GM12892 (cell line): ENCODE data around the gene NOL4L.

Experiments
- DNase-seq: peaks from one replicate; pipeline ENCODE4 v3.0.0; 2011; ENCODE audit not compliant: insufficient read length
- FAIRE-seq: peaks from 2 replicates; lab custom pipeline; 2011; peaks lifted over from hg19 to GRCh38; lab: Jason Lieb, UNC
- POLR2A ChIP-seq: IDR thresholded peaks from 2 replicates; pipeline ENCODE4 v1.6.1; 2011; ENCODE audit warnings: low read depth, low read length, control low read depth
- POLR2AphosphoS5 ChIP-seq: IDR thresholded peaks from 2 replicates; pipeline ENCODE4 v1.6.1; 2011; ENCODE audit warnings: low read depth, low read length, control low read depth
- TAF1 ChIP-seq: IDR thresholded peaks from 2 replicates; pipeline ENCODE4 v1.6.1; 2011; ENCODE audit warnings: low read depth, mild to moderate bottlenecking, control low read depth, low read length, borderline replicate concordance

Gene NOL4L

DNA sequence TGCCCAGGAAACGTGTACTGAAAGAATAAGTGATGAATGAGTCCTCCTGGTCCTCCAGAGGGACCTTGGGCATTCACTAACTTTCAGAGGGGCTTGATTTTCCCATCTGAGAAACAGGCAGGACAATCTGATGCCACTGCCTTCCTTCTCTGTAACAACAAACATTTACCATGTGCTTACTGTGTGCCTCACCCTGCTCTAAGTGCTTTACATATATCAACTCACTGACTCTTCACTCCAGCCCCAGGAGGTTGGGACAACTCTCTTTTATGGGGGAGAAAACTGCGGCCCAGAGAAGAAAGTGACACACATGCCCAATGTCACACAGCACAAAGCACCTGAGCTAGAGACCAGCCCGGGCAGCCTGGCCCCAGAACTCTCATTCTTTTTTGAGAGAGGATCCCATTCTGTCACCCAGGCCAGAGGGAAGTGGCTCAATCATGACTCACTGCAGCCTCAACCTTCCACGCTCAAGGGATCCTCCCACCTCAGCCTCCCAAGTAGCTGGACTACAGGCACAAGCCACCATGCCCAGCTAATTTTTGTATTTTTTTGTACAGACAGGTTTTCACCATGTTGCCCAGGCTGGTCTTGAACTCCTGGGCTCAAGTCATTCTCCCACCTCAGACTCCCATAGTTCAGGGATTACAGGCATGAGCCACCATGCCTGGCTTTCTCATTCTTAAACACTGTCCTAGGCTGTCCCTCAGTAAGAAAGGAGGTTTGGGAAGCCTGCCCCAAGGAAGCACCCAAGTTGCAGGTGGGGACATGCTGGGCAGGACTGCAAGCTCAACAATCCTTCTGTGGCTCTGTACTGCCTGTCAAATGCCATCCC, 38.0 kb downstream of the NOL4L start:
- TF ChIP-seq POLR2AphosphoS5 (no peak), TAF1 (no peak), POLR2A (no peak)
- FAIRE-seq: no peak
- no peak for DNase-seq

DNA sequence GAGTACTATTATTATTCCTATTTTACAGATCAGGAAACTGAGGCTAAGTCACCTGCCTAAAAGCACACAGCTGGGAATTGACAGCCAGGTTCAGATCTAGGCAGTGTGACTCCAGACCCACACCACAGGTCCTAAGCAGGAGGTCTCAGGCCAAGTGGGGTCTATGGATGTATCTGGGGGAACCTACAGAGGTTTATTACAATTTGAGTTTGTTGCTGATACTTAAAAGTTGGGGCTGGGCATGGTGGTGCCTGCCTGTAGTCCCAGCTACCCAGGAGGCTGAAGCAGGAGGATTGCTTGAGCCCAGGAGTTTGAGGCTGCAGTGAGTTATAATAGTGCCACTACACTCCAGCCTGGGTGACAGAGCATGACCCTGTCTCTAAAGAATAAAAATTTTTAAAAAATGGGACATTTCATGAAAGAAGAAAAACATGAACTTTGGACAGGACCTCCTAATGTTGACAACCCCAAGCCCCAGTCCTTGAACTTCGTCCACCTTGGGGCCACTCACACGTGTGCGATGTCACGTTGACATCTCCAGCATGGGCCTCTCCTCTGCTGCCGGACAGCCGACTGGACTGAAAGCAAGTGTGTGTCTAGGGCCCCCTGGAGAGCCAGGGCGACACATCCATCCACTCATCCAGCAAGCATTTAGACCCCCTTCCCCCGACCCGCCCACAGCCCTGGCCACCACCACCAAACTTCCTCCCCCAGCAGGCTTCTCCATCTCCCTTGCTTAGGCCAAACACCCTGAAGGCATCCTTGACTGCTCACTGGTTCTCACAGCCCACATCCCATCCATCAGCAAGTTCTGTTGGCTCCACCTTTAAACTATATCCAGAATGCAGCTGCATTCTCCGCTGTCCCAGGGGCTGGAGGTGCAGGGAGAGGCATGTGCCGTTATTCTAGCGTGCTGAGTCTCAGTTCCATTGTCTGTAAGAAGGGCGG, 40.0 kb downstream of the NOL4L start:
- TF ChIP-seq POLR2AphosphoS5: no peak
- no peak for TF ChIP-seq POLR2A
- no peak for TF ChIP-seq TAF1
- no peak for DNase-seq
- FAIRE-seq: no peak

DNA sequence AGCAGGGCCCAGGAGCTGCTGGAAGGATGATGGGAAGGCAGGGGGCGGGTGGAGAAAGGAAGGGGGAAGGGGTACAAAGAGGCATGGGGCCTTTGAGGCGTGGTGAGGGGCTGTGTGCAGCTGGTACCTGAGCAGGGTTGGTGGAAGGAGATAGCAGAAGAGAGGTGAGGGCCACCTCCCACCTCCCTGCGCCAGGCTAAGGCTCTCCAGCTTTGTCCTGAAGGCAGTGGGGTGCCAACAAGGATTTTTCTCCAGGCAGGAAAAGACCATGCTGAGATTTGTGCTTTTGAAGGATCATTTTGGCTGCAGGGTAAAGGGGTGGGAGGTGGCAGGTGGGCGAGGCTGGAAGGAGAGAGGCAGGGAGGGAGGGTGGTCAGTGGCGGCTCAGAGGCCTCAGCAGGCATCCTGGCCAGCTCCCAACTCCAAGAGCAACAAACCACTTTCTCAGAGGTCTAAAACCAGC, 40.8 kb downstream of the NOL4L start:
- no peak for FAIRE-seq
- DNase-seq: no peak
- TF ChIP-seq TAF1: no peak
- no peak for TF ChIP-seq POLR2A
- TF ChIP-seq POLR2AphosphoS5: no peak

DNA sequence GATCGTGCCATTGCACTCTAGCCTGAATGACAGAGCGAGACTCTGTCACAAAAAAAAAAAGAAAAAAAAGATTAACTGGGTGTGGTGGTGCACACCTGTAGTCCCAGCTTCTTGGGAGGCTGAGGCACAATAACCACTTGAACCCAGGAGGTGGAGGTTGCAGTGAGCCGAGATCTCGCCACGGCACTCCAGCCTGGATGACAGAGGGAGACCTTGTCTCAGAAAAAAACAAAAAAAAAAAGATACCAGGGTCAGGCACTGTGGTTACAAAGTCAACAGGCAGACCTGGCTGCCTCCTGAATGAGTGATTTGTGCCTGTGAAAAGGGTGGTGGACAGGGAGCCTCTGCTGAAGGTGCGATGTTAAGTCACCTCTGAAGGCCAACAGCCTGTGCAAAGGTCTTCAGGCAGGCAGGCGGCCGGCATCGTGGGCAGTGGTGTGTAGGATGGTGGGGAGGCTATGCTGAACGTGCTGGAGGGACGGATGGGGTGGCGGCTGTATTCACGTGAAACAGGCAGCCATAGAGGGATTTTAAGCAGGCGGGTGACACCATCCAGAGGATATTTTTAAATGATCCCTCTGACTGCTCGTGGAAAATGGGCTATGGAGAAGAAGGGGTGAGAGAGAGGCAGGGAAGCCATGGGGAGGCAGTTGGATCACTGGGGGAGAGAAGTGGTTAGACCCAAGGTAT, 41.4 kb downstream of the NOL4L start:
- TF ChIP-seq POLR2AphosphoS5 (no peak), TAF1 (no peak), POLR2A (no peak)
- no peak for DNase-seq
- FAIRE-seq: no peak

DNA sequence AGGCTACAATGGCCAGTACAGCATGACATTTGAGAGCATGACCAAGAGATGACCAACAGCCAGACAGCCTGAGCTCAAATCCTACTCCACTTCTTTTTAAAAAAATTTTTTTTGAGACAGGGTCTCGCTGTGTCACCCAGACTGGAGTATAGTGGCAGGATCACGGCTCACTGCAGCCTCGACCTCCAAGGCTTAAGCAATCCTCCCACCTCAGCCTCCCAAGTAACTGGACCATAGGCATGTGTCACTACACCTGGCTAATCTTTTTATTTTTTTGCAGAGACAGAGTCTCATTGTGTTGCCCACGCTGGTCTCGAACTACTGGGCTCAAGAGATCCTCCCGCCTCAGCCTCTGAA, 42.9 kb downstream of the NOL4L start:
- no peak for DNase-seq
- FAIRE-seq: no peak
- TF ChIP-seq TAF1 (no peak), POLR2A (no peak)

DNA sequence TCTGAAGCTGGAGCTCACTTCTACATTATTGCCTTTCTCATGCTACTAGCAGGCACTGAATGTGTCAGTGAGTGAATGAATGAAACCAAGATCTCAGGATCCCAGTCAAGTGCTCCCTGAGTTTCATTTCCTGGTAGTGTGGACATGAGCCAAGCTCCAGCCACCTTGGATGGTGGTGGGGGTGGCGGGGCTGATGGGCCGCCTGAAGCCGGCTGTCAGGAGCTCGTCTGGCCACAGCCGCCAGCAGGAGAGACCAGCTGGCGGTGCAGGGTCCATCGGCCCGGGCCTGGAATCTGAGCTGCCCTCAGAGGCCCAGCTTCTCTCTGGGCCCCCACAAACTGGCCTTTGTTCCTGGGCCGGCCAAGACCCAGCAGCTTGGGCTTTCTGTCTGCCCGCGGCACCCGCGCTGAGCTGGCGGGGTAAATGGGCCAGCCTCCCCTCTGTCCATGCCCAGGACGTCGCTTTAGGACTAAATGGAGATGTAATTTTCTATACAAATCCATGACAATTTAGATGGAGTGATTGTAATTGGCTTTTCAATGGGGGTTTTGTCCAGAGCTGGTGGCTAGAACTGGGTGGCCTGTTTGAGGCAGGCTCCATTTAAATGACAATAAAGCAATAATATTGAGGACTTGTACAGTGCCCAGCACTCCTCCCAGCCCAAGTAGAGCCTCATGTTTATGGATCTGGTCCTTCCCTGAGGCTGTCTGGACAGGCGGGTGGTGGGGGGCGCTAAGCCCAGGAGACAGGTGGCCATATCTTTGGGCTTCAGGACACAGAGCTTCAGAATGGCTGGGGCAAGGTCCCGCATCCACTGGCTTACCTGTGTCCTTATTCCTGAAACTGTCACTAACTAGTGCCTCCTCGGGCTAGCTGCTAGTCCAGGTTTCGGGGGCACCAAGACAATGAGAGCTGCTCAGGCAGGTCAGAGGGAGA, 43.5 kb downstream of the NOL4L start:
- FAIRE-seq: no peak
- no peak for DNase-seq
- no peak for TF ChIP-seq POLR2A
- TF ChIP-seq POLR2AphosphoS5: no peak
- TF ChIP-seq TAF1: no peak

DNA sequence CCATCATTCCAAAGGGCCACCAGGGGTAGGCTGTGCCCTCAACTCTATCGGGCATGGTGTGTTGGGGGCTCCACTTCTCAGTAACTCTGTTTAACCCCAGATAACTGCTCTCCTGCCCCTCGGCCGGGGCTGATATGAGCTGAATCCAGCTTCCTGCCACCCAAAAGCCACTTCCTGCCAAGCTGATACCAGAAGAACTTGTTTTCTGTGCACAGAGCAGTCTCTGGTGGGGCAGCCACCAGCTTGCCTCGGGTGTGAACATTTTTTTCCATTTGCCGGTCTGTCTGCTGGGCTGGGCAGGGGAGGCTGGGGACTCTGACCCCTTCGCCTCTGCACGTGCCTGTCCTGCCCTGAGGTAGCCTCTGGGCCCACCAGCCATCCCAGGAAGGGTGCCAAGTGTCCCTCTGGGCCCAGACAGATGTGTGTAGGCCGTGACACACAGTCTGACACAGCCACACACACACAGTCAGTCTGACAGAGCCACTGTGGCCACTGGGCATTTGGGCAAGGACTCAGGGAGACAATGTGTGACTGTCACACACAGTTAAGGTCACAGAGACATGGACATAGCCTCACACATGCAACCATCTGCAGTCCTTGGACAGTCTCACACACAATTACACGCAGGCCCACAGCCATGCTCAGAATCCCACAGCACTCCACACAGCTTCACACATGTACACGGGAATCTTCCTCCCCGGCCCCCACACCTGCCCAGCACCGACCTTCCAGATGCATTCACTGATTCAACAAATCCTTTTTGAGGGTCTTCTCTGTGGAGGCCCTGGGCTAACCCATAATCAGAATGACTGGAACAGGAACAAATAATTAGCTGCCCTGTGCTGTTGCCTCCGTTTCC, 45.1 kb downstream of the NOL4L start:
- TF ChIP-seq TAF1 (no peak), POLR2AphosphoS5 (0 out of 2 replicates have a peak, but pooled peaks have one; percentile 30)
- FAIRE-seq: peak; percentile 78
- DNase-seq: no peak

DNA sequence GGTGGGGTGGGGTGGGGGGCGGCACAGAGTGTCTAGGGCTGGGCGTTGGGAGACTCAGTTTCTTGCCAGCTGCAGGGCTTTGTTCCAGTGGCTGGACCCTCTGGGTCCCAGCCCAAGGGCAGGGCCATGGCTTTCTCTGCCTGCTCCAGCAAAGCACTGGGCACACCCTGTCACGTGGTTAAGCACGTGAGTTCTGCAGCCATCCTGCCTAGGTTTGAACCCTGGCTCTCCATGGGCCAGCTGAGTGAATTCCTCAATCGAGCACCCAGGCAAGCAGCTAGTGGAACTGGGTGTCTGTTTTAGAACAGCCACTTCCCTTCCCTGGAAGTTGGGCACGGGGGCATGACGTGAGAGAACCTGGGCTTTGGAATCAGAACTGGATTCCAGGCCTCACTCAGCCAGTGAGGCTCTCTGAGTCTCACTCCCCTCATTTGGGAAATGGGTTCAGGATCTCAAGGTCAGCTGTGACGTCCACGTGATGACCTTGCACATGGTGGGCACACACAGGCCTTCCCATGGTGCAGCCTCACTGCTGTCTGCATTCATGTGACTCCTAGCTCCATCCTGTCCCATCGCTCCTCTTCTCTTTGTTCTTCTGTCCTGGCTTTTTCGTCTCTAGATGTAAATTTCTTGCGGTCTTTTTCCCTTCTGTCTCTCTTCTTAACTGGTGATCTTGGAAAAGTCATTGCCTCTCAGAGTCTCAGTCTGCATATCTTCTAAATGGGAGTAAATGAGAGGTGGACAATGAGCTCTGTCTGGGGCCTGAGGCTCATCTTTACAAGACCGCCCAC, 45.9 kb downstream of the NOL4L start:
- FAIRE-seq (peak; percentile 57), DNase-seq (no peak)
- no peak for TF ChIP-seq POLR2A
- no peak for TF ChIP-seq POLR2AphosphoS5
- TF ChIP-seq TAF1: no peak

DNA sequence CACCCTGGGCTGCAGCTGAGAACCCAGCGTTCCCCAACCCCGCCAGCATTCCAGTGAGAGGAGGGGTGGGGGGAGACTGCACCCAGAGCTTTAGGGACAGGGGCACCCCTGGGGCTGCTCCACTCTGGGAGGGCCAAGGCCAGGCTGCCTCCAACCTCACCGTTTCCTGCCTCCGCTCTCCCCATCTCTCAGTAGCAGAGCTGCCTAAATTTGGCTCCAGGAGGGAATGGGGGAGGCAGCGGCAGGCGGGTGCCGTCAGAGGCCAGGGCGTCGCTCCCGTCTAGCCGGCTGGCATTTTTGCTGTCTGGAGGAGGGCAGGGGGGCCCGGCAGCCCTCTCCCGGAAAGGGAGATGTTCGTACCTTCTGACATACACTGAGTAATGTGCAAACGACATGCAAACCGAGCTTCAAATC, 46.6 kb downstream of the NOL4L start:
- no peak for TF ChIP-seq TAF1
- TF ChIP-seq POLR2AphosphoS5: no peak
- no peak for DNase-seq
- FAIRE-seq: no peak
